Measurements from ENCODE around the gene DOCK1.

DNA sequence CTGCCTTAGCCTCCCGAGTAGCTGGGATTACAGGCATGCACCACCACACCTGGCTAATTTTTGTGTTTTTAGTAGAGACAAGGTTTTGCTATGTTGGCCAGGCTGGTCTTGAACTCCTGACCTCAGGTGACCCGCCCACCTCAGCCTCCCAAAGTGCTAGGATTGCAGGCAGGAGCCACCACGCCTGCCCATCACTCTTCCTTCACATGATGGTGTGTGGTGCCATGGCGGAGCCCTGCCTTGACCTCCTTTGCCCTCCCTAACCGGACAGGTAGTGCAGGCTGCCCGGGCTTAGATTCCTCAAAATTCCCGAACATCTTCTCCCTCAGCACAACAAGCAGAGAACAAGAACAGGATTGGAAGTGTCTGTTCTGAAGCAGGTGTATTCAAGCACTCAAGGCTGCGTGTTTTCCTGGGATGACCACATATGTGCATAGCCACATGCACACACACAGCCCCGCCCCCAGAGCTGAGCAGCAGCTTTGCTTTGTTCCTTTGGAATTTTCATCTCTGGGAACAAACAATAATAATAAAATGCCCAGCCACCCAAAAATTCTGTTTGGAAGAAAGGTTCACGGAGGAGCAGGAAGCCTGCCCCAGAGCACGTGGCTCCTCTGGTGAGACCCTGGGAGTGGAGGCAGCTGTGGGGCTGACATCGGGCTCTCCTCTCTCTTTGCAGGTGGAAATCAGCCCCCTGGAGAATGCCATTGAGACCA, 512.6 kb downstream of the DOCK1 start:
- TF ChIP-seq CTCF (IDR thresholded peaks at IDR 0.05) (no peak), ZFX (IDR thresholded peaks at IDR 0.05; ENCODE audit: borderline replicate concordance) (no peak)

All from 22Rv1 (cell line).